IPS DF 4.7 (cell line): ENCODE data around the gene SLIT1.

ENCODE experiments used
- DNase-seq: peaks from one replicate; pipeline ENCODE4 v3.0.0-alpha.2; 2013; ENCODE audit warnings: low spot score; ENCODE audit errors: extremely low read depth

Gene SLIT1

GRCh38 chr10:97185326-97186058 is at the start of gene SLIT1:
TSS of gene SLIT1 (minus strand) at chr10:97185959. CDS start at chr10:97185674, 285 bp downstream.
- no peak for DNase-seq

DNA sequence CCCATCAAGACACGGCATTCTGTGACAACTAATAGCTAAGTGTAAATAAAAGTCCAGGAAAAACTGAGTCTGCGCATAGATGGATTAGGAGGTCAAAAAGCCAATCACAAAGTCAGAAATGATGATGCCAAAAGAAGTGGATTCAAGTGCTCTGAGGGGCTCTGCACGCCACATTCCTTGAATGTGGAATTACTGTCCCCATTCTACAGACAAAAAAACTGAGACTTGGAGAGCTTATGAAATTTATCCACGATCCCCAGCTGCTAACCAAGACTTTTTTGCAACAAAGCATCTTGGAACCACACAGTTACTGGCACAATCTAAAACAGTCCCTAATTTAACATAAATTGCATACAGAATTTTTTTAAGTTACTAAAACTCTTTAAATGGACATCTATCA is 49.6 kb upstream of the SLIT1 start:
- DNase-seq: no peak

DNA sequence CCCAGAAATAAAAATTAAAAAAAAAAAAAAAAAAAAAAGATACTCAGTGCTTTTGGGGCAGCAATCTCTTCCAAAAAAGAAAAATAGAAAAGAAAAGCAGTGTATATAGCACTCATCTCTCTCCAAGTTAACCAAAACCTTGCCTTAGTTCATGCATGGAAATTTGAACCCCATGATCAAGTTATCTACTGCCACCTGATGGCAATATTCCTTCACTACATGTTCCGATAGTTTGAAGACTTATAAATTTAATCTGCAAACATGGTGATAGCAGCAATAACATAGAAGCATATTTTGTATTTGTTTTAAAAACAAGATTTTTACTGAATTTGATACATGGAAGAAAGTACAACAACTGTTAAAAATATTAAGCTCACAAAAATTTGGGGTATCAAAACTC is 48.6 kb upstream of the SLIT1 start:
- no peak for DNase-seq

DNA sequence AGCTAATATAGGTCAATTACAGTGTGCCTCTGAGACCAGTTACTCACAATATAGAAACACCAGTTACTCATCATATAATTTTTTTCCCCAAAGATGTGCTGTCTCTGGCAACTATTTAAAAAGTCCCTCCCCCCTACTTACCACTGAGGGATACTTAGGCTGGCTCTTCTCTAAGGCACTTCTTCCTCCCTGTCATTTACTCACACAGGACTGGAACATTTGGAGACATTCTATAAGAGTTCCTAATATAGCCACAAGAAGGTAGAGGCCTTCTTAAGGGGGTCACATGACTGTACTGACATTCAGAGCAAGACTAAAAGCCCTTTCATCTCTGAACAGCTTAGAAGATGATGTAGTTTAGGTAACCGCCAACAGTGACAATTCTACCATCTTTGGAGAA is 44.4 kb upstream of the SLIT1 start:
- no peak for DNase-seq

DNA sequence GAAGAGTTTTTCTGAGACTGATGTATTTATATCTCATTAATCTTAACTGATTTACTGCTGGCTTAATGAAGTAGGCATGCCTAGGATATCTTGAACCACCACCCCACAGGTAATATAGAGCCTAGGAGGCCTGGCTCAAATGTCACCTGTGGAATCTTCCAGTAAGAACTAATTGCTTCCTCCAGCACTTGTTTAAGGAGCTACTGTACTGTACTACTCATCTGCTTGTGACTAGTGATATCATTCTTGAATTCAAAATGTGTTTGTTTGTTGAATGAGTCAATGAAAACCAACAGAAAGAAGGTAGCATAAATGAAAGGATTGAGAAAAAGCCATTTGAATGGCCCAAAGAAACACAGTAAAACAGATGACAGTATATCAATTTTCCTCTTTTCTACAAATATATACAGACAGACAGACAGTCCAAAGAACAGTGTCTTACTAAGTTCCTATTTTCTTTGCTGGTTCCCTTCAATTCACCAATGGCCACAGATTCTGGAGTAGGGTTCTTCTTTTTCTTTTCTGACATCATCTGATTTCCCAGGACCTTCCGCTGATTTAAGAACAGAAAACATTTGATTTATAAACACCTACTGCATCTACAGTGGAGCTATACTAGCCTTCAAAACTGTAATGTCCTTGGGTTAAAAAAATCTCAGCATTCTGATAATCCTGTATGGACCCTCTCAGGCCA is 43.7 kb upstream of the SLIT1 start:
- DNase-seq: no peak

GRCh38 chr10:97228775-97229157 is 43.0 kb upstream of the SLIT1 start:
- no peak for DNase-seq

GRCh38 chr10:97228130-97228774 is 42.5 kb upstream of the SLIT1 start:
- no peak for DNase-seq

DNA sequence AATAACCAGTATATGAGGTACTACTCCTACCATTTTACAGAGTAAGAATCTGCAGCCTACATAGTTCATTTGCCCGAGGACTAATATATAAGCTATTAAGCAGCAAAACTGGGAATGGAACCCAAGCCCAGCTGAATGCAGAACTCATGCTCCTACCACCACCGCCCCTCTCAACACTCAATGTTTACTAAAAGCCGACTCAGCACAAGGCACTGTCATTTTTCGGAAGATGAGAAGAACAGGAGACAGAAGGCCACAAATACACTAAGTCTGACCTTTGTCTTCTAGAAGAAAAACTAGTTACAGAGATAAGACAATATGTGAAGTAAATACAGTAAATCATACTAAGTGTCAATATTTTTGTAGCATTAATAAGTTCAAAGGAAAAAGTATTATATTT is 40.6 kb upstream of the SLIT1 start:
- DNase-seq: no peak

DNA sequence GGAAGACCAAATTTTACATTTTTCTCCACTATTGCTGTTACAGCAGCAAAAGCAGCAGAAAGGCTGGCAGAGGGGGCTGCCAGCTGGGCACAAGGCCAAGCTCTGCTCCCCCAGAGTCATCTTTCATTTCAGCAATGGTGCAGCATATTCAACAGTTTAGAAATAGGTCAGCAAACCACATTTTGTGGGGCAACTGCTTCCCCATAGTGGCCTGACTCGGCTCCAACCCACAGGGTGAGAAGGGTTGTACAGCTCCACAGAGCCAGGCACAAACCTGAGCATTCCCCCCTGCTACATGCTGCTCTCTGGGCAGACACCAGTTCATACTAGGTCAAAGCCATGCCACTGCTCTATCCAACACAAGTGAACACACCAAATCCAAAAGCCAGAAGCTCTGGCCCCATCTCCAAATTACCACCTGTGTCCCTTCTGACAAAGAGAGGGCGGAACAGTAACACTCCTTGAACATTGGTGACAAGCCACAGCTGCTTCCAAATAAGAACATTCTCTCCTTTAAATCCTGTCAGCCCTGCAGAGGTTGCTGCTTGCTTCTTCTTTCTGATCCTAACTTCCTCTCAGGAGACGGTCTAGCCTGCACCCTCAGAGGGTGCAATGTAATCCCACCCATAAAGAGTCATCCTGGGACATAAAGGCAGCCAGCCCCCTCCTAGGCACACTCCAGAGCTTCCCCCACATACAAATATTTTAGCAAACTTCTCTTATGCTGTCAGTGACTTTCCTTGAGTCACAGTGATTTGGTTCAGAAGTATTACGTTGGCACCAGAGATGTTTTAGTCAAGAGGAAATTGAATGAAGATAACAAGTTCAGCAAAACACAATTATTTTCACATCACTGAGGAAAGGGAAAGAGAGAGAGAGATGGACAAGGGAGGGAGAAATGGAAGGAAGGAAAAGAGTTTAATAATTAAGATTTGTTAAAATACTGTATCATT is 39.0 kb upstream of the SLIT1 start:
- DNase-seq: no peak

GRCh38 chr10:97222326-97222961 is 36.7 kb upstream of the SLIT1 start:
- peak; percentile 41 for DNase-seq

GRCh38 chr10:97220355-97220754 is 34.6 kb upstream of the SLIT1 start:
- no peak for DNase-seq

- DNase-seq: no peak
These were observed 31.5 kb upstream of the SLIT1 start for GRCh38 chr10:97217299-97217698.

DNA sequence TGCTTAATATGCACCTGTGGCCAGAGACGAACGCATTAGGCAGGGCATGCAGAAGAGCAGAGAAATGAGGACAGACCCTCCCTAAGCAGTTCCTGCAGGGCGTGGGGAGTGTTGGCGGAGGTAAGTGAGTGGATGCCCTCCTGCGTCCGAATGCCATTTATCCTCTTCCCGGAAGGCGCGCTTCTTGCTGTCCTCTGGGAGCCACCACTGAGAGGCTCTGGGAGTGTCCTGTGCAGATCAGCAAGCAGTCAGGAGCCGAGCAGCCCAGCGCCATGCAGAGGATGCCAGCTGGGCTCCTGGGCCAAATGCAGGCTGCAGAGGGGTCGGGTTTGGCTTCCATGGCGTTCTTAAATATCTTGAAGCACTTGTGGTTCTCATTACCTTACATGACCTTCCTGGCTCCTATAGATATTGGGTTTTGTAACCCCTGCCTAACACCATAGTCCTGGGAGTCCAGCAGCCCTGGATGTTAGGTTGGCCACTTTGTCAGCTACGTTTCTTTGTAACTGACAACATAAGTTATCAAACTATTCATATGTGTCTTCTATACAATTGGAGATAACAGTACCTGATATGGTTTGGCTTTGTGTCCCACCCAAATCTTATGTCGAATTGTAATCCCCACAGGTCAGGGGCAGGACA is 30.0 kb upstream of the SLIT1 start:
- no peak for DNase-seq

GRCh38 chr10:97213431-97213830 is 27.7 kb upstream of the SLIT1 start:
- DNase-seq: no peak

- no peak for DNase-seq
These were observed 25.5 kb upstream of the SLIT1 start for GRCh38 chr10:97211229-97211628.

- peak; percentile 80 for DNase-seq
These were observed 24.8 kb upstream of the SLIT1 start for GRCh38 chr10:97210543-97210960.

DNA sequence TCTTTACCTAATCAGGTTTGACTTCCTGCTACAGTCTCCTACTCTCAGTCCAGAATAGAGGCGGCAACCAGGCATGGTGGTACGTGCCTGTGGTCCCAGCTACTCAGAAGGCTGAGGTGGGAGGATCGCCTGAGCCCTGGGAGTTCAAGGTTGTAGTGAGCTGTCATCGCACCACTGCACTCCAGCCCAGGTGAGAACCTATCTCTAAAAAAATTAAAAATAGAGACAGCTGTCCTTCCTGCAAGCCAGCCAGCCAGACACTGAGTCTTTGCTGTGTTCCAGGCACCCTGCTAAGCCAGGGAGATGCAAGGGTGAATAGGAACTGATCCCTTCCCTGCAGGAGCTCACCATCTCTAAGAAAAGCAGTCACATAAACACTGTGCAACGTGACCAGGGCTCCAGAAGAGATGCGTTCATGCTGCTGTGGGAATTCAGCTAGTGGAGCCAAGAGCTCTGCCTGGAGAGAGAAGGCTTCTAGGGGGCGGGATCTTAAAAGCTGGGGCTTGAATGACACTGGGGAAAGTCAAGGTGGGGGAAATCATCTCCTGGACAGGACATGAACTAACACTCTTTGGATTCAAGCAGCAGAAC is 22.1 kb upstream of the SLIT1 start:
- no peak for DNase-seq

DNA sequence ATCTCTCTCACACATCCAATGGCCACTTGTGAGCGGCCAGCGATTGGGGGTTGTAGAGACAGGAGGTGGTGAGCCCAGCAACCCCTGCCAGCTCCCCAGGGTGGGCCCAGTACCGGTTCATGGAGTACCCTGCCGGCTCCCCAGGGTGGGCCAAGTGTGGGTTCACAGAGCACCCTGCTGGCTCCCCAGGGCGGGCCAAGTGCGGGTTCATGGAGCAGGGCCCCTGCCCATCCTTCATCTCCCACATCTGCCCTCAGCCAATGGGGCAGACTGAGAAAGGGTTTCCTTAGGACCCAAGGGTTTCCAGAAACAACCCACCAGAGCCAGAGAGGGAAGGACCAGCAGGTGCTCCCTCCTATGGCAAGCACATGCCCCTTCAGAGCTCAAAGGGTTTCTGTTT is 21.4 kb upstream of the SLIT1 start:
- no peak for DNase-seq

- no peak for DNase-seq
These were observed 19.3 kb upstream of the SLIT1 start for GRCh38 chr10:97204826-97205679.
